Measurements from ENCODE around the gene XKRX. TPM values are rescaled to one million over a fixed set of nuclear protein-coding genes. Genes with fewer than 3 reads are reported as not detected.

The XKRX gene
- polyA plus RNA-seq, 1 of the 3 experiments (the other 2 are of a cell fraction): not detected

GRCh38 chrX:100880368-100880767 is 48.3 kb downstream of the XKRX start:
- no peak overlapping the region for H3K27ac ChIP-seq (ENCODE audit: low read depth in 2 of 2, low read length in 1 of 2)
- no peak overlapping the region for H3K4me3 ChIP-seq (ENCODE audit: low read depth in 2 of 2, low read length in 1 of 2)
- no peaks in the 10 kb centered on the region for H3F3A ChIP-seq (replicated peaks; ENCODE audit: insufficient read depth)
- H3K79me2 ChIP-seq (ENCODE audit: insufficient read depth): no peaks in the 10 kb centered on the region
- H3K36me3 ChIP-seq (replicated peaks in 1 of 2; ENCODE audit: control insufficient read depth in 1 of 2, insufficient read depth in 2 of 2, low read length in 1 of 2): no peaks in the 10 kb centered on the region
- H3K9me3 ChIP-seq: no peaks in the 10 kb centered on the region
- no peaks in the 10 kb centered on the region for H4K20me1 ChIP-seq (ENCODE audit: insufficient read depth)
- ChIA-PET CTCF (no interaction called here), POLR2A (no interaction called here)
- TF ChIP-seq GATA2 (CRISPR knock-in tag; IDR thresholded peaks at IDR 0.05): no peak
- TF ChIP-seq USF1 (IDR thresholded peaks at IDR 0.05; ENCODE audit: borderline replicate concordance, low read depth): no peak
- no peak for TF ChIP-seq RCOR1 (IDR thresholded peaks at IDR 0.05; ENCODE audit: low read length)
- no peak for TF ChIP-seq TEAD4 (IDR thresholded peaks at IDR 0.05; ENCODE audit: borderline replicate concordance, insufficient read depth)
- no peak for TF ChIP-seq FOSL2 (IDR thresholded peaks at IDR 0.05; ENCODE audit: borderline replicate concordance, low read depth)
- TF ChIP-seq YY1 (IDR thresholded peaks at IDR 0.05; ENCODE audit: low read depth): no peak
- no peak for TF ChIP-seq JUND (IDR thresholded peaks at IDR 0.05)
- TF ChIP-seq, protein P1, sequence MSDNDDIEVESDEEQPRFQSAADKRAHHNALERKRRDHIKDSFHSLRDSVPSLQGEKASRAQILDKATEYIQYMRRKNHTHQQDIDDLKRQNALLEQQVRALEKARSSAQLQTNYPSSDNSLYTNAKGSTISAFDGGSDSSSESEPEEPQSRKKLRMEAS (IDR thresholded peaks at IDR 0.05; ENCODE audit: low read depth): no peak
- no peak for TF ChIP-seq TAF1 (IDR thresholded peaks at IDR 0.05; ENCODE audit: borderline replicate concordance, low read depth, low read length)
- TF ChIP-seq RAD21 (IDR thresholded peaks at IDR 0.05; ENCODE audit: low read length): no peak
- TF ChIP-seq FOXM1 (IDR thresholded peaks at IDR 0.05; ENCODE audit: low read depth): no peak
- no peak for TF ChIP-seq TCF12 (IDR thresholded peaks at IDR 0.05)
- TF ChIP-seq SIN3A (IDR thresholded peaks at IDR 0.05; ENCODE audit: borderline replicate concordance, low read depth, low read length): no peak
- TF ChIP-seq REST (IDR thresholded peaks at IDR 0.05; ENCODE audit: low read depth, low read length): no peak
- no peak for TF ChIP-seq EP300 (IDR thresholded peaks at IDR 0.05; ENCODE audit: borderline replicate concordance in 1 of 2, low read depth in 1 of 2, low read length in 1 of 2)
- no peak for TF ChIP-seq EZH2phosphoT487 (IDR thresholded peaks at IDR 0.05; ENCODE audit: borderline replicate concordance, low read depth)
- H3K9me2 ChIP-seq: no peaks in the 10 kb centered on the region
- H3K4me1 ChIP-seq (ENCODE audit: control insufficient read depth in 1 of 2, insufficient read depth in 2 of 2, low read depth in 1 of 2, low read length in 1 of 2): no peaks in the 10 kb centered on the region
- no peaks in the 10 kb centered on the region; the same call in 1 of the 2 replicates for H3K27me3 ChIP-seq (ENCODE audit: insufficient read depth)
- H2AFZ ChIP-seq (ENCODE audit: low read depth): no peak overlapping the region
- no peak overlapping the region for H3K9ac ChIP-seq
- no peak overlapping the region for H3K4me2 ChIP-seq
- DNase-seq: no peak
- 48% methylated on average over 2 of the region's 2 CpGs for WGBS (ENCODE audit: low lambda C conversion rate)
